Left lung (tissue), 10 donors: Measurements from ENCODE around the gene SF3B6. TPM values are rescaled to one million over a fixed set of nuclear protein-coding genes. Genes with fewer than 3 reads are reported as not detected.

ENCODE experiments used
- ATAC-seq: fragments of 200-7000 bp; cut with Tn5 transposase; one replicate; pipeline ENCODE4 v1.9.1; 2020; ENCODE audit warnings: moderate library complexity
- DNase-seq, 4 donors: peaks; one replicate each; pipeline ENCODE4 v3.0.0-alpha.2; 2013 to 2020
- H3K27ac ChIP-seq, 2 donors: fragments of 200-600 bp; sonication (generic) in 1 of 2; one replicate each; pipeline versions ENCODE4 v1.5.0 to v1.8.0; 2020 to 2021
- H3K27me3 ChIP-seq, 2 donors: fragments of 200-600 bp; sonication (generic) in 1 of 2; one replicate each; pipeline versions ENCODE4 v1.5.0 to v1.8.0; 2020 to 2021
- H3K36me3 ChIP-seq, 2 donors: fragments of 200-600 bp; sonication (generic) in 1 of 2; one replicate each; pipeline versions ENCODE4 v1.5.0 to v1.8.0; 2020 to 2021
- H3K4me1 ChIP-seq, 2 donors: fragments of 200-600 bp; one replicate each; pipeline ENCODE4 v1.8.0; 2021
- H3K4me3 ChIP-seq, 2 donors: fragments of 200-600 bp; sonication (generic) in 1 of 2; one replicate each; pipeline versions ENCODE4 v1.5.0 to v1.8.0; 2020 to 2021; ENCODE audit warnings: mild to moderate bottlenecking in 1 of 2
- H3K9me3 ChIP-seq, 2 donors: fragments of 200-600 bp; sonication (generic) in 1 of 2; one replicate each; pipeline versions ENCODE4 v1.5.0 to v1.8.0; 2020 to 2021
- intact Hi-C, 2 donors: fragments of 100-400 bp; cut with DNase I; formaldehyde crosslinking; loops; one replicate each; pipeline versions ENCODE4 v1.11.2 to v1.14.2; 2022
- polyA plus RNA-seq, 6 donors: library from polyadenylated mRNA; unstranded; fragments of 120-200 nt; gene quantifications; one replicate each; pipeline ENCODE4 v1.2.1, GENCODE V29; 2013; ENCODE audit not compliant: insufficient read length in 6 of 6
- total RNA-seq, 2 donors: library from RNA; stranded (reverse); fragmentation: NEBNext Ultra II Directional; extraction: Animal tissue kit (Norgen Biotek cat#: 25700); gene quantifications; one replicate each; pipeline ENCODE4 v1.2.1, GENCODE V29; 2021
- TF ChIP-seq, protein P1 (sequence below), 2 donors: fragments of 200-600 bp; sonication (generic) in 1 of 2; IDR thresholded peaks; one replicate each; pipeline versions ENCODE4 v1.5.0 to v1.8.0; 2021; ENCODE audit warnings: antibody characterized with exemption in 2 of 2
- donor health status: DM: no; HTN: yes; CAD: no.
- donor health status: DM: no; HTN: no; CAD: no.

SF3B6 gene
- total and polyA plus RNA-seq, 8 donors: 69.0 to 134 (median 123) TPM

DNA sequence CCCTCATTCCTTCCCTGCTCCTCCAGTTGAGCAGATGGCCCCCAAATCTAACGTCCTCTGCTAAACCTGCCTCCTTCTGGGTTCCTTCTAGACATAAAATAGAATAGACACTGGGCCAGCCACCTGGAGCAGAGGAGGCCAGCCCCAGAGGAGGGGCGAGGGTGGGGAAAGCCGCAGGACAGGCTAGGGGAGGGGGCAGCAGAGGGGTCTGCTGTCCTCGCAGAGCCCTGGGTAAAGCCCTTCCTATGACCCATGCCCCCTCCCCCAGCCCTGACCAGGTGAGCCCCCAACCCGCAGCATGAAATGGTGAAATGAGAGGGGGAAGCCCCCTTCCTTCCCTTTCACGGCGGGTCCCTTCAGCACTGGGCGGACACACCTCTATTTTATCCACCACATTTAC is 58.4 kb downstream of the SF3B6 start:
- intact Hi-C loops: no loop called here
- DNase-seq: no peak
- TF ChIP-seq, protein P1, sequence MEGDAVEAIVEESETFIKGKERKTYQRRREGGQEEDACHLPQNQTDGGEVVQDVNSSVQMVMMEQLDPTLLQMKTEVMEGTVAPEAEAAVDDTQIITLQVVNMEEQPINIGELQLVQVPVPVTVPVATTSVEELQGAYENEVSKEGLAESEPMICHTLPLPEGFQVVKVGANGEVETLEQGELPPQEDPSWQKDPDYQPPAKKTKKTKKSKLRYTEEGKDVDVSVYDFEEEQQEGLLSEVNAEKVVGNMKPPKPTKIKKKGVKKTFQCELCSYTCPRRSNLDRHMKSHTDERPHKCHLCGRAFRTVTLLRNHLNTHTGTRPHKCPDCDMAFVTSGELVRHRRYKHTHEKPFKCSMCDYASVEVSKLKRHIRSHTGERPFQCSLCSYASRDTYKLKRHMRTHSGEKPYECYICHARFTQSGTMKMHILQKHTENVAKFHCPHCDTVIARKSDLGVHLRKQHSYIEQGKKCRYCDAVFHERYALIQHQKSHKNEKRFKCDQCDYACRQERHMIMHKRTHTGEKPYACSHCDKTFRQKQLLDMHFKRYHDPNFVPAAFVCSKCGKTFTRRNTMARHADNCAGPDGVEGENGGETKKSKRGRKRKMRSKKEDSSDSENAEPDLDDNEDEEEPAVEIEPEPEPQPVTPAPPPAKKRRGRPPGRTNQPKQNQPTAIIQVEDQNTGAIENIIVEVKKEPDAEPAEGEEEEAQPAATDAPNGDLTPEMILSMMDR (IDR thresholded peaks at IDR 0.05): no peak
- Histone ChIP-seq H3K4me3 (no peak overlapping the region), H3K9me3 (no peaks in the 10 kb centered on the region), H3K27ac (no peak overlapping the region), H3K36me3 (peaks cover 0 to 2% of the 10 kb centered on the region in 2 donors), H3K27me3 (peaks cover 0 to 5% of the 10 kb centered on the region in 2 donors), H3K4me1 (no peaks in the 10 kb centered on the region)
- ATAC-seq: no peak

Other genes starting within 250 kb of the SF3B6 start
- 10 to 100 TPM; 20.1 to 24.9 TPM for gene ATAD2B, start 149.2 kb downstream of the SF3B6 start, total RNA-seq
- 10 to 100 TPM; 21.4 to 27.4 (median 25.1) TPM for gene ATAD2B, start 149.2 kb downstream of the SF3B6 start, polyA plus RNA-seq
- gene UBXN2A, start 135.9 kb downstream of the SF3B6 start, total RNA-seq: 10 to 100 TPM; 13.4 to 13.7 TPM
- 10 to 100 TPM; 20.1 to 24.1 (median 22.3) TPM for gene UBXN2A, start 135.9 kb downstream of the SF3B6 start, polyA plus RNA-seq
- under 1 TPM; 0.26 to 0.31 TPM for gene MFSD2B, start 66.2 kb downstream of the SF3B6 start, total RNA-seq
- 1 to 10 TPM; 3.9 to 5.4 (median 4.5) TPM for gene MFSD2B, start 66.2 kb downstream of the SF3B6 start, polyA plus RNA-seq
- 10 to 100 TPM; 10.3 to 12.8 TPM for gene WDCP, start 28.9 kb downstream of the SF3B6 start, total RNA-seq
- gene WDCP, start 28.9 kb downstream of the SF3B6 start, polyA plus RNA-seq: 10 to 100 TPM; 14.1 to 15.0 (median 14.7) TPM
- gene FKBP1B, start 26.6 kb downstream of the SF3B6 start, total RNA-seq: 10 to 100 TPM in 1 of 2 donors, 1 to 10 TPM in 1; 9.6 to 18.7 TPM
- gene FKBP1B, start 26.6 kb downstream of the SF3B6 start, polyA plus RNA-seq: 10 to 100 TPM; 11.7 to 16.0 (median 14.7) TPM
- 100 to 1,000 TPM in 1 of 2 donors, 10 to 100 TPM in 1; 56.8 to 123 TPM for gene TP53I3, start 8.5 kb upstream of the SF3B6 start, total RNA-seq
- 10 to 100 TPM; 53.3 to 72.8 (median 64.8) TPM for gene TP53I3, start 8.5 kb upstream of the SF3B6 start, polyA plus RNA-seq
- gene PFN4, start 47.0 kb upstream of the SF3B6 start, total RNA-seq: 1 to 10 TPM in 1 of 2 donors, under 1 TPM in 1; 0.29 to 1.3 TPM
- 1 to 10 TPM; 2.2 to 3.9 (median 2.8) TPM for gene PFN4, start 47.0 kb upstream of the SF3B6 start, polyA plus RNA-seq
- gene FAM228B, start 47.1 kb upstream of the SF3B6 start, total RNA-seq: 10 to 100 TPM; 18.2 to 20.5 TPM
- 10 to 100 TPM; 21.9 to 30.6 (median 26.8) TPM for gene FAM228B, start 47.1 kb upstream of the SF3B6 start, polyA plus RNA-seq
- gene FAM228A, start 98.7 kb upstream of the SF3B6 start, total RNA-seq: 1 to 10 TPM in 1 of 2 donors, under 1 TPM in 1; 0.41 to 3.4 TPM
- 1 to 10 TPM in 5 of 6 donors, under 1 TPM in 1; 0.70 to 2.9 (median 1.4) TPM for gene FAM228A, start 98.7 kb upstream of the SF3B6 start, polyA plus RNA-seq